Osteocyte (in vitro differentiated cells): Measurements from ENCODE around the gene PTPRN2. TPM values are rescaled to one million over a fixed set of nuclear protein-coding genes. Genes with fewer than 3 reads are reported as not detected.

ENCODE experiments used
- DNase-seq: peaks from one replicate; pipeline ENCODE4 v3.0.0; 2021; ENCODE audit warnings: mixed read lengths; ENCODE audit not compliant: unreplicated experiment; ENCODE audit errors: extremely low spot score
- H3K27ac Mint-ChIP-seq: one replicate; pipeline ENCODE4 v1.8.0; 2021; ENCODE audit warnings: mild to moderate bottlenecking, mixed read lengths; ENCODE audit not compliant: unreplicated experiment
- H3K27me3 Mint-ChIP-seq: one replicate; pipeline ENCODE4 v1.8.0; 2021; ENCODE audit warnings: mixed read lengths; ENCODE audit not compliant: unreplicated experiment
- H3K36me3 Mint-ChIP-seq: one replicate; pipeline ENCODE4 v1.8.0; 2021; ENCODE audit warnings: mixed read lengths; ENCODE audit not compliant: unreplicated experiment
- H3K4me1 Mint-ChIP-seq: one replicate; pipeline ENCODE4 v1.8.0; 2021; ENCODE audit warnings: mixed read lengths; ENCODE audit not compliant: unreplicated experiment
- H3K4me3 Mint-ChIP-seq: one replicate; pipeline ENCODE4 v1.8.0; 2021; ENCODE audit warnings: mild to moderate bottlenecking, moderate library complexity, mixed read lengths; ENCODE audit not compliant: unreplicated experiment
- H3K9me3 Mint-ChIP-seq: one replicate; pipeline ENCODE4 v1.8.0; 2021; ENCODE audit warnings: mixed read lengths; ENCODE audit not compliant: unreplicated experiment
- total RNA-seq: library from RNA; stranded (reverse); gene quantifications from 2 replicates; pipeline ENCODE4 v1.2.1, GENCODE V29; 2021
- TF ChIP-seq, protein P1 (sequence below): fragments of 200-600 bp; sonication (generic); IDR thresholded peaks from 2 replicates; pipeline ENCODE4 v1.5.0; 2021; ENCODE audit warnings: antibody characterized with exemption, mild to moderate bottlenecking, moderate library complexity

Gene PTPRN2
- total RNA-seq, 1 donor from 2014 or later, result 0.59 TPM

- Mint-ChIP-seq H3K9me3 (peaks cover 58% of the 10 kb centered on the region), H3K27me3 (no peaks in the 10 kb centered on the region), H3K36me3 (no peaks in the 10 kb centered on the region), H3K4me3 (no peak overlapping the region), H3K4me1 (no peaks in the 10 kb centered on the region), H3K27ac (no peak overlapping the region)
- DNase-seq, result peak; percentile 11
- TF ChIP-seq, protein P1, sequence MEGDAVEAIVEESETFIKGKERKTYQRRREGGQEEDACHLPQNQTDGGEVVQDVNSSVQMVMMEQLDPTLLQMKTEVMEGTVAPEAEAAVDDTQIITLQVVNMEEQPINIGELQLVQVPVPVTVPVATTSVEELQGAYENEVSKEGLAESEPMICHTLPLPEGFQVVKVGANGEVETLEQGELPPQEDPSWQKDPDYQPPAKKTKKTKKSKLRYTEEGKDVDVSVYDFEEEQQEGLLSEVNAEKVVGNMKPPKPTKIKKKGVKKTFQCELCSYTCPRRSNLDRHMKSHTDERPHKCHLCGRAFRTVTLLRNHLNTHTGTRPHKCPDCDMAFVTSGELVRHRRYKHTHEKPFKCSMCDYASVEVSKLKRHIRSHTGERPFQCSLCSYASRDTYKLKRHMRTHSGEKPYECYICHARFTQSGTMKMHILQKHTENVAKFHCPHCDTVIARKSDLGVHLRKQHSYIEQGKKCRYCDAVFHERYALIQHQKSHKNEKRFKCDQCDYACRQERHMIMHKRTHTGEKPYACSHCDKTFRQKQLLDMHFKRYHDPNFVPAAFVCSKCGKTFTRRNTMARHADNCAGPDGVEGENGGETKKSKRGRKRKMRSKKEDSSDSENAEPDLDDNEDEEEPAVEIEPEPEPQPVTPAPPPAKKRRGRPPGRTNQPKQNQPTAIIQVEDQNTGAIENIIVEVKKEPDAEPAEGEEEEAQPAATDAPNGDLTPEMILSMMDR, result no peak
These were observed 294.7 kb downstream of the PTPRN2 start for GRCh38 chr7:158292948-158293347.

DNA sequence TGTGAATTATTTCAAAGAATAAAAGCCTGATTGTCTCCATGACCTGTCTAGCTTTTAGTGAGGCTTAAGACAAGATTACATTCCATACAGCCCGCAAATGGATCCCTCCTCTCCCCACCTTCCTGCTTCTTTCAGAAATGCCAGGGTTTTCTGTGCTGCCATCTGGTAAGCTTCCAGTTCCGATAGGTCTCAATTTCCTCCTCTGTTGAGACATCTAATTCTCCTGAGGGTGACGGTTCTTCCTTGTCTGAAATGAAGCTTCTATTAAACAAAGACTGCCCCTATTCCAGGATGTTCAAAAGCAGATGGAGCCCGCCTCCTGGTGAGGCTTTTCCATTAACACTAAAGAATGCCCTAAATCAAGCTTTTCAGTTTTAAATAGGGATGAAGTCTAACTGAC, 295.6 kb downstream of the PTPRN2 start:
- peak; percentile 15 for DNase-seq
- peaks cover 59% of the 10 kb centered on the region for H3K9me3 Mint-ChIP-seq
- TF ChIP-seq, protein P1, result no peak
- no peak overlapping the region for H3K27ac Mint-ChIP-seq
- H3K27me3 Mint-ChIP-seq, result no peaks in the 10 kb centered on the region
- H3K36me3 Mint-ChIP-seq, result no peaks in the 10 kb centered on the region
- H3K4me1 Mint-ChIP-seq, result no peaks in the 10 kb centered on the region
- no peak overlapping the region for H3K4me3 Mint-ChIP-seq

DNA sequence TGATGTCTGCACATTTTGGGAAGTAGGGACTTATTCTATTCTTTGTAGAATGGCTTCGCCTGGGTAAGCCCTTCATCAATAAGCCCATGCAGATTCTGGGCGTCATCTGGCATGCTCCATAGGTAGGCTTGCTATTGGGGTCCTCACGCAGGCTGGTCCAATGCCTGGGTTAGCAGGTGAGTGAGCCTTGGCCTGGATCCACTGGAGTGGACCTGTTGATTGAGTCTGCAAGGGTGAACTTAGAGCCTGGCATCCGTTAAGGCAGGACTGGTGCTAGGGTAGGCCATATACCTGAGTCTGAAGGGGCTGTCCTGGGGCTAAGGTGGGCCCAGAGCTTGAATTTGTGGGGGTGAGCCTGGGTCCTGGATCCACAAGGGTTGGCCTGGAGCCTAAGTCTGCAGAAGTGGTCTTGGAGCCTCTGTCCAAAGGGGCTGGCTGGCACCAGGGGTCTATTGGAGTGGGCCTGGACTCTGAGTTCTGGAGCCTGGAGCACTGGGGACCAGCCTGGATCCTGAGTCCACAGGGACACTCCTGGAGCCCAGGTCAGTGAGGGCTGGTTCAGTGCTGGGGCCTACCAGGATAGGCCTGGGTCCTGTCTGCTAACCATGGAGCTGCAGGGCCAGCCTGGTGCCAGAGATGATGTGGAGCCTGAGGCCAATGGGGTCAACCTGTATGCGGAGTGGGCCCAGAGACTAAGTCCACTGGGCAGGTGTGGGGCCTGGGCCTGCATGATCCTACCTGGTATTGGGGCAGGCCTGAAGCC, 297.7 kb downstream of the PTPRN2 start:
- no peaks in the 10 kb centered on the region for H3K27me3 Mint-ChIP-seq
- TF ChIP-seq, protein P1, result no peak
- H3K9me3 Mint-ChIP-seq, result peaks cover 64% of the 10 kb centered on the region
- peak; percentile 73 for DNase-seq
- no peak overlapping the region for H3K4me3 Mint-ChIP-seq
- H3K36me3 Mint-ChIP-seq, result peaks cover under 1% of the 10 kb centered on the region
- H3K27ac Mint-ChIP-seq, result no peak overlapping the region
- H3K4me1 Mint-ChIP-seq, result no peaks in the 10 kb centered on the region

DNA sequence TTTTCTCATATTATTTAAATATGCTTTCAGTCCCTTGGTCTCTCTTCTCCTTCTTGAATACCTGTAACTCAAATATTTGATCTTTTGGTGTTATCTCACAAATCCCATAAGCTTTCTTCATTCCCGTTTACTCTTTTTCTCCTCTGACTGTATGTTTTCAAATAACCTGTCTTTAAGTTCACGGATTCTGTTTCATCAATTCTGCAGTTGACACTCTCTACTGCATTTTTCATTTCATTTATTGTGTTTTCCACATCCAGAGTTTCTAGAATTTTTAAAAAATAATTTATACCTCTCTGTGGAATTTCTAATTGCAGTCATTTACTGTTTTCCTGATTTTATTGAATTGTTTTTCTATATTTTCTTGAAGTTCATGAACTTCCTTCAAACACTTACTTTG, 298.4 kb downstream of the PTPRN2 start:
- Mint-ChIP-seq H3K27me3 (no peaks in the 10 kb centered on the region), H3K4me3 (no peak overlapping the region), H3K4me1 (no peaks in the 10 kb centered on the region), H3K36me3 (peaks cover 2% of the 10 kb centered on the region), H3K27ac (no peak overlapping the region), H3K9me3 (peaks cover 67% of the 10 kb centered on the region)
- no peak for DNase-seq
- TF ChIP-seq, protein P1, result no peak

- Mint-ChIP-seq H3K27me3 (no peaks in the 10 kb centered on the region), H3K27ac (no peak overlapping the region), H3K4me1 (no peaks in the 10 kb centered on the region), H3K36me3 (peaks cover 2% of the 10 kb centered on the region), H3K4me3 (no peak overlapping the region), H3K9me3 (peaks cover 64% of the 10 kb centered on the region)
- TF ChIP-seq, protein P1, result no peak
- DNase-seq, result no peak
These were observed 301.4 kb downstream of the PTPRN2 start for GRCh38 chr7:158286210-158286609.
